Stimulated activated effector memory CD8-positive, alpha-beta T cell treated with anti-CD3 and anti-CD28 coated beads, Interleukin-12 subunit alpha, Interleukin-12 subunit beta, amount 100 ng/mL, for 72 hours (primary cell): ENCODE data around the gene KRTAP20-4.
A peak's percentile ranks its signal among the peaks of the same experiment; 100 is the strongest.

Experiments used
- ATAC-seq: fragments of 150-1000 bp; cut with Tn5 transposase; 2 replicates; pipeline ENCODE4 v1.10.0; 2021
- DNase-seq, 2 donors: peaks; one replicate each; pipeline ENCODE4 v3.0.0; 2021 to 2022; ENCODE audit warnings: low spot score in 2 of 2
- H3K27ac Mint-ChIP-seq: one replicate; pipeline ENCODE4 v1.8.0; 2022; ENCODE audit warnings: mild to moderate bottlenecking, mixed read lengths
- H3K36me3 Mint-ChIP-seq: one replicate; pipeline ENCODE4 v1.8.0; 2022; ENCODE audit warnings: mild to moderate bottlenecking, mixed read lengths
- H3K4me1 Mint-ChIP-seq: one replicate; pipeline ENCODE4 v1.8.0; 2022; ENCODE audit warnings: mixed read lengths
- H3K4me3 Mint-ChIP-seq: one replicate; pipeline ENCODE4 v1.8.0; 2022; ENCODE audit warnings: mild to moderate bottlenecking, mixed read lengths
- H3K9me3 Mint-ChIP-seq: one replicate; pipeline ENCODE4 v1.8.0; 2022; ENCODE audit warnings: mixed read lengths

Gene KRTAP20-4

GRCh38 chr21:30625449-30626165, 5.2 kb downstream of the KRTAP20-4 start:
- H3K4me3 Mint-ChIP-seq = no peak overlapping the region
- no peaks in the 10 kb centered on the region for H3K36me3 Mint-ChIP-seq
- H3K4me1 Mint-ChIP-seq = no peaks in the 10 kb centered on the region
- DNase-seq (no peak), ATAC-seq (no peak)
- no peaks in the 10 kb centered on the region for H3K9me3 Mint-ChIP-seq
- H3K27ac Mint-ChIP-seq = no peak overlapping the region

GRCh38 chr21:30628109-30628508, 7.7 kb downstream of the KRTAP20-4 start:
- DNase-seq (no peak), ATAC-seq (no peak)
- Mint-ChIP-seq H3K9me3 (no peaks in the 10 kb centered on the region), H3K4me1 (no peaks in the 10 kb centered on the region), H3K36me3 (no peaks in the 10 kb centered on the region), H3K4me3 (no peak overlapping the region), H3K27ac (no peak overlapping the region)

GRCh38 chr21:30629200-30629599, 8.8 kb downstream of the KRTAP20-4 start:
- H3K36me3 Mint-ChIP-seq = no peaks in the 10 kb centered on the region

GRCh38 chr21:30634906-30635305, 14.5 kb downstream of the KRTAP20-4 start, which contains the start of gene KRTAP20-2:
Gene KRTAP20-2, plus strand, starts transcription at chr21:30635206. Its CDS starts 58 bp downstream, at chr21:30635264.
- Mint-ChIP-seq H3K4me1 (no peaks in the 10 kb centered on the region), H3K36me3 (no peaks in the 10 kb centered on the region), H3K4me3 (no peak within 1 kb of the TSS), H3K27ac (no peak within 1 kb of the TSS), H3K9me3 (no peaks in the 10 kb centered on the region)
- ATAC-seq (peak; percentile 16), DNase-seq (no peak)

More at GRCh38 chr21:30629200-30629599, 8.8 kb downstream of the KRTAP20-4 start:
- no peak for DNase-seq
- no peak for ATAC-seq
- no peak overlapping the region for H3K27ac Mint-ChIP-seq
- H3K9me3 Mint-ChIP-seq = no peaks in the 10 kb centered on the region
- H3K4me1 Mint-ChIP-seq = no peaks in the 10 kb centered on the region
- no peak overlapping the region for H3K4me3 Mint-ChIP-seq

- Mint-ChIP-seq H3K27ac (no peak overlapping the region), H3K36me3 (no peaks in the 10 kb centered on the region), H3K9me3 (peaks cover 4% of the 10 kb centered on the region), H3K4me3 (no peak overlapping the region), H3K4me1 (no peaks in the 10 kb centered on the region)
- no peak for ATAC-seq
- no peak for DNase-seq
Measured at GRCh38 chr21:30638686-30639085, 18.3 kb downstream of the KRTAP20-4 start.

- ATAC-seq (no peak), DNase-seq (no peak)
- no peaks in the 10 kb centered on the region for H3K4me1 Mint-ChIP-seq
- no peaks in the 10 kb centered on the region for H3K36me3 Mint-ChIP-seq
- H3K4me3 Mint-ChIP-seq = no peak within 1 kb of the TSS
- no peak within 1 kb of the TSS for H3K27ac Mint-ChIP-seq
- peaks cover 14% of the 10 kb centered on the region for H3K9me3 Mint-ChIP-seq
Measured at GRCh38 chr21:30642564-30642963, 22.1 kb downstream of the KRTAP20-4 start, which contains the start of gene KRTAP20-3. Gene KRTAP20-3, plus strand, starts transcription at chr21:30642864.

GRCh38 chr21:30646904-30647414, 26.5 kb downstream of the KRTAP20-4 start:
- H3K36me3 Mint-ChIP-seq = no peaks in the 10 kb centered on the region
- ATAC-seq = no peak

GRCh38 chr21:30652891-30653290, 32.5 kb downstream of the KRTAP20-4 start:
- Mint-ChIP-seq H3K27ac (no peak overlapping the region), H3K9me3 (no peaks in the 10 kb centered on the region), H3K4me1 (no peaks in the 10 kb centered on the region), H3K36me3 (no peaks in the 10 kb centered on the region), H3K4me3 (no peak overlapping the region)
- ATAC-seq (no peak), DNase-seq (no peak)

More at GRCh38 chr21:30646904-30647414, 26.5 kb downstream of the KRTAP20-4 start:
- Mint-ChIP-seq H3K4me3 (no peak overlapping the region), H3K9me3 (peaks cover 14% of the 10 kb centered on the region), H3K27ac (no peak overlapping the region), H3K4me1 (no peaks in the 10 kb centered on the region)
- DNase-seq = no peak

GRCh38 chr21:30668776-30669175, 48.3 kb downstream of the KRTAP20-4 start:
- DNase-seq (no peak), ATAC-seq (no peak)
- H3K36me3 Mint-ChIP-seq = no peaks in the 10 kb centered on the region
- no peaks in the 10 kb centered on the region for H3K4me1 Mint-ChIP-seq
- no peaks in the 10 kb centered on the region for H3K9me3 Mint-ChIP-seq
- no peak overlapping the region for H3K27ac Mint-ChIP-seq
- no peak overlapping the region for H3K4me3 Mint-ChIP-seq
